IPS-18a (cell line): Measurements from ENCODE around the gene UBE2L3.
"Not testable (repeated sequence)": the region's sequence is repeated elsewhere in the genome, so short reads cannot be mapped to it uniquely, and the experiment has no call there.

Experiments used
- H3K27ac ChIP-seq: one replicate; pipeline ENCODE4 v1.5.1; 2013; ENCODE audit warnings: low read length
- H3K27me3 ChIP-seq: one replicate; pipeline ENCODE4 v1.6.1; 2013; ENCODE audit warnings: mild to moderate bottlenecking, low read length; ENCODE audit not compliant: control insufficient read depth, insufficient read depth
- H3K36me3 ChIP-seq: one replicate; pipeline ENCODE4 v1.6.1; 2013; ENCODE audit warnings: low read depth, low read length; ENCODE audit not compliant: control insufficient read depth
- H3K4me1 ChIP-seq: one replicate; pipeline ENCODE4 v1.6.1; 2013; ENCODE audit warnings: low read depth, low read length; ENCODE audit not compliant: control insufficient read depth
- H3K4me3 ChIP-seq: one replicate; pipeline ENCODE4 v1.5.1; 2013; ENCODE audit warnings: low read length
- H3K9ac ChIP-seq: one replicate; pipeline ENCODE4 v1.6.1; 2013; ENCODE audit warnings: mild to moderate bottlenecking, low read length, moderate library complexity
- H3K9me3 ChIP-seq: one replicate; pipeline ENCODE4 v1.6.1; 2013; ENCODE audit warnings: low read depth, low read length; ENCODE audit not compliant: control insufficient read depth

The UBE2L3 gene

GRCh38 chr22:21645513-21645912 lies 78.0 kb downstream of the UBE2L3 start:
- not testable (repeated sequence) for H3K9ac ChIP-seq, H3K4me3 ChIP-seq, H3K9me3 ChIP-seq, H3K27me3 ChIP-seq, H3K36me3 ChIP-seq, H3K27ac ChIP-seq, H3K4me1 ChIP-seq

GRCh38 chr22:21646608-21647590 lies 79.4 kb downstream of the UBE2L3 start:
- Histone ChIP-seq H3K27ac (no peak overlapping the region), H3K9ac (no peak overlapping the region), H3K36me3 (no peaks in the 10 kb centered on the region), H3K4me3 (no peak overlapping the region), H3K9me3 (no peaks in the 10 kb centered on the region), H3K4me1 (peaks cover 11% of the 10 kb centered on the region), H3K27me3 (no peaks in the 10 kb centered on the region)

- Histone ChIP-seq H3K9me3 (no peaks in the 10 kb centered on the region), H3K9ac (no peak overlapping the region), H3K4me3 (no peak overlapping the region), H3K27me3 (no peaks in the 10 kb centered on the region), H3K27ac (no peak overlapping the region), H3K4me1 (peaks cover 12% of the 10 kb centered on the region), H3K36me3 (peaks cover 16% of the 10 kb centered on the region)
Measured at GRCh38 chr22:21650280-21650679, 82.8 kb downstream of the UBE2L3 start.

- Histone ChIP-seq H3K36me3 (peaks cover 16% of the 10 kb centered on the region), H3K27me3 (no peaks in the 10 kb centered on the region), H3K9ac (peak overlapping the region; percentile 89), H3K4me3 (peak overlapping the region; percentile 90), H3K9me3 (no peaks in the 10 kb centered on the region), H3K4me1 (peaks cover 12% of the 10 kb centered on the region), H3K27ac (peak overlapping the region; percentile 90)
Measured at GRCh38 chr22:21650823-21651520, 83.5 kb downstream of the UBE2L3 start.

GRCh38 chr22:21651521-21652009 lies 84.1 kb downstream of the UBE2L3 start:
- Histone ChIP-seq H3K27ac (peak overlapping the region; percentile 90), H3K9ac (peak overlapping the region; percentile 89), H3K27me3 (no peaks in the 10 kb centered on the region), H3K4me3 (peak overlapping the region; percentile 90), H3K9me3 (no peaks in the 10 kb centered on the region), H3K36me3 (peaks cover 16% of the 10 kb centered on the region), H3K4me1 (peaks cover 12% of the 10 kb centered on the region)

GRCh38 chr22:21652010-21652546 lies 84.6 kb downstream of the UBE2L3 start:
- H3K36me3 ChIP-seq, result peaks cover 16% of the 10 kb centered on the region
- H3K9me3 ChIP-seq, result no peaks in the 10 kb centered on the region
- H3K27me3 ChIP-seq, result no peaks in the 10 kb centered on the region
- peak overlapping the region; percentile 90 for H3K27ac ChIP-seq
- peaks cover 12% of the 10 kb centered on the region for H3K4me1 ChIP-seq
- H3K4me3 ChIP-seq, result peak overlapping the region; percentile 90
- peak overlapping the region; percentile 89 for H3K9ac ChIP-seq

- Histone ChIP-seq H3K9ac (peak overlapping the region; percentile 89), H3K27ac (no peak overlapping the region), H3K4me3 (peak overlapping the region; percentile 90), H3K36me3 (peaks cover 16% of the 10 kb centered on the region), H3K9me3 (no peaks in the 10 kb centered on the region), H3K4me1 (peaks cover 12% of the 10 kb centered on the region), H3K27me3 (no peaks in the 10 kb centered on the region)
Measured at GRCh38 chr22:21652547-21653545, 85.3 kb downstream of the UBE2L3 start.

- Histone ChIP-seq H3K4me1 (peaks cover 3% of the 10 kb centered on the region), H3K27me3 (no peaks in the 10 kb centered on the region), H3K9me3 (no peaks in the 10 kb centered on the region), H3K4me3 (peak overlapping the region; percentile 61), H3K36me3 (peaks cover 16% of the 10 kb centered on the region), H3K27ac (no peak overlapping the region), H3K9ac (no peak overlapping the region)
Measured at GRCh38 chr22:21657020-21657359, 89.5 kb downstream of the UBE2L3 start.

- H3K4me1 ChIP-seq, result peaks cover 3% of the 10 kb centered on the region
- H3K9ac ChIP-seq, result peak overlapping the region; percentile 50
- no peaks in the 10 kb centered on the region for H3K9me3 ChIP-seq
- H3K4me3 ChIP-seq, result peak overlapping the region; percentile 61
- H3K27ac ChIP-seq, result no peak overlapping the region
- H3K27me3 ChIP-seq, result no peaks in the 10 kb centered on the region
- H3K36me3 ChIP-seq, result peaks cover 16% of the 10 kb centered on the region
Measured at GRCh38 chr22:21657360-21658032, 90.0 kb downstream of the UBE2L3 start.

- H3K9me3 ChIP-seq, result no peaks in the 10 kb centered on the region
- no peak overlapping the region for H3K9ac ChIP-seq
- H3K4me3 ChIP-seq, result no peak overlapping the region
- no peaks in the 10 kb centered on the region for H3K4me1 ChIP-seq
- no peak overlapping the region for H3K27ac ChIP-seq
- H3K27me3 ChIP-seq, result no peaks in the 10 kb centered on the region
- H3K36me3 ChIP-seq, result peaks cover under 1% of the 10 kb centered on the region
Measured at GRCh38 chr22:21659864-21660525, 92.5 kb downstream of the UBE2L3 start.
